ENCODE data around the gene FEN1. TPM values are rescaled to one million over a fixed set of nuclear protein-coding genes. Genes with fewer than 3 reads are reported as not detected.

The FEN1 gene
- total RNA-seq, 1 donor from 2014 or later: 13.8 TPM

GRCh38 chr11:61785837-61786402 lies 6.8 kb upstream of the FEN1 start:
- H2AFZ ChIP-seq (ENCODE audit: low read depth, low read length): no peak overlapping the region
- DNase-seq (ENCODE audit: low read depth) (no peak), FAIRE-seq (no peak)
- Mint-ChIP-seq H3K27ac (ENCODE audit: unreplicated experiment) (no peak overlapping the region), H3K9me3 (ENCODE audit: unreplicated experiment) (no peaks in the 10 kb centered on the region), H3K4me3 (ENCODE audit: unreplicated experiment) (peak overlapping the region; percentile 45), H3K27me3 (ENCODE audit: low read depth, unreplicated experiment) (no peaks in the 10 kb centered on the region), H3K4me1 (ENCODE audit: low read depth, unreplicated experiment) (peaks cover 26% of the 10 kb centered on the region), H3K36me3 (ENCODE audit: low read depth, unreplicated experiment) (peaks cover 24% of the 10 kb centered on the region)
- H3K4me2 ChIP-seq (ENCODE audit: low read length): no peak overlapping the region
- H3K4me3 ChIP-seq (ENCODE audit: insufficient read depth, low read depth, low read length): no peak overlapping the region
- no peak overlapping the region for H3K27ac ChIP-seq (ENCODE audit: low read depth, low read length)
- H3K36me3 ChIP-seq (ENCODE audit: insufficient read depth, low read length): peaks cover 24% of the 10 kb centered on the region
- H3K79me2 ChIP-seq (ENCODE audit: insufficient read depth, low read length): peaks cover 17% of the 10 kb centered on the region
- H3K4me1 ChIP-seq (ENCODE audit: insufficient read depth, low read length): peaks cover 16% of the 10 kb centered on the region
- H3K27me3 ChIP-seq (ENCODE audit: insufficient read depth, low read length): no peaks in the 10 kb centered on the region
- no peak for TF ChIP-seq EZH2 (IDR thresholded peaks at IDR 0.05; ENCODE audit: insufficient read depth, low read length)
- TF ChIP-seq, protein P1, sequence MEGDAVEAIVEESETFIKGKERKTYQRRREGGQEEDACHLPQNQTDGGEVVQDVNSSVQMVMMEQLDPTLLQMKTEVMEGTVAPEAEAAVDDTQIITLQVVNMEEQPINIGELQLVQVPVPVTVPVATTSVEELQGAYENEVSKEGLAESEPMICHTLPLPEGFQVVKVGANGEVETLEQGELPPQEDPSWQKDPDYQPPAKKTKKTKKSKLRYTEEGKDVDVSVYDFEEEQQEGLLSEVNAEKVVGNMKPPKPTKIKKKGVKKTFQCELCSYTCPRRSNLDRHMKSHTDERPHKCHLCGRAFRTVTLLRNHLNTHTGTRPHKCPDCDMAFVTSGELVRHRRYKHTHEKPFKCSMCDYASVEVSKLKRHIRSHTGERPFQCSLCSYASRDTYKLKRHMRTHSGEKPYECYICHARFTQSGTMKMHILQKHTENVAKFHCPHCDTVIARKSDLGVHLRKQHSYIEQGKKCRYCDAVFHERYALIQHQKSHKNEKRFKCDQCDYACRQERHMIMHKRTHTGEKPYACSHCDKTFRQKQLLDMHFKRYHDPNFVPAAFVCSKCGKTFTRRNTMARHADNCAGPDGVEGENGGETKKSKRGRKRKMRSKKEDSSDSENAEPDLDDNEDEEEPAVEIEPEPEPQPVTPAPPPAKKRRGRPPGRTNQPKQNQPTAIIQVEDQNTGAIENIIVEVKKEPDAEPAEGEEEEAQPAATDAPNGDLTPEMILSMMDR (IDR thresholded peaks at IDR 0.05; ENCODE audit: insufficient read depth, low read depth, low read length): no peak
- no peaks in the 10 kb centered on the region for H3K9me3 ChIP-seq (ENCODE audit: insufficient read depth, low read depth, low read length)
- no peak overlapping the region for H3K9ac ChIP-seq (ENCODE audit: low read length)
- peaks cover 35% of the 10 kb centered on the region for H4K20me1 ChIP-seq (ENCODE audit: insufficient read depth, low read length)

DNA sequence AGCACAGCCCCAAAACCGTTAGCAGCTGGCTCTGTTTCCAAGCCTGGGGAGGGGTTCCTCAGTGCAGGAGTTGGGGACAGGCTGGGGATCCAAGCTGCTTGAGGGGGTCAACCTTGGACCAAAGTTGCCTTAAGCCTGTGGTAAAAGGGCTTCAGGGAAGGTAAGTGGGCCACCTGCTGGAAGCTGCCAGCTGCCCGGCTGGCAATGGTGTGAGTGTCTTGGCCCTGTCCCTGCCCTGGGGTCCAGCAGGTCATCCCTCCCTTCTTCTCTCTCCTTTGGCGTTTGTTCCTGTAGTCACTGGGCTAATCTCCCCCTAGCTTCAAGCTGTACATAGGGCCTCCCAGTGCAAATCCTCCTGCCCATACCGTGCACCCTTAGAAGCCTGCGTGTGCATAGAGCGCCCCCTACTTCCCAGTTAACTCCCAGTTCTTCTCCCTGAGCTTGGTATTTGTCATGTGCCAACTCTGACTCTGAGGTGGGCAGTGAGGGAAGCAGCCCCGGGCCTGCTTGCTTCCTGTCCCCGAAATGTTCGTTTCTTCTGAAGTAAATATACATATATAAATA lies 4.7 kb upstream of the FEN1 start:
- Mint-ChIP-seq H3K9me3 (ENCODE audit: unreplicated experiment) (no peaks in the 10 kb centered on the region), H3K36me3 (ENCODE audit: low read depth, unreplicated experiment) (peaks cover 24% of the 10 kb centered on the region), H3K4me1 (ENCODE audit: low read depth, unreplicated experiment) (peaks cover 22% of the 10 kb centered on the region), H3K27me3 (ENCODE audit: low read depth, unreplicated experiment) (no peaks in the 10 kb centered on the region), H3K27ac (ENCODE audit: unreplicated experiment) (peak overlapping the region; percentile 26), H3K4me3 (ENCODE audit: unreplicated experiment) (no peak overlapping the region)
- Histone ChIP-seq H3K27me3 (ENCODE audit: insufficient read depth, low read length) (no peaks in the 10 kb centered on the region), H3K4me3 (ENCODE audit: insufficient read depth, low read depth, low read length) (no peak overlapping the region), H3K9ac (ENCODE audit: low read length) (no peak overlapping the region), H3K79me2 (ENCODE audit: insufficient read depth, low read length) (peaks cover 37% of the 10 kb centered on the region), H4K20me1 (ENCODE audit: insufficient read depth, low read length) (peaks cover 26% of the 10 kb centered on the region), H3K9me3 (ENCODE audit: insufficient read depth, low read depth, low read length) (no peaks in the 10 kb centered on the region), H2AFZ (ENCODE audit: low read depth, low read length) (no peak overlapping the region), H3K27ac (ENCODE audit: low read depth, low read length) (no peak overlapping the region), H3K4me2 (ENCODE audit: low read length) (no peak overlapping the region), H3K4me1 (ENCODE audit: insufficient read depth, low read length) (peaks cover 22% of the 10 kb centered on the region), H3K36me3 (ENCODE audit: insufficient read depth, low read length) (peaks cover 24% of the 10 kb centered on the region)
- DNase-seq (ENCODE audit: low read depth) (peak; percentile 26), FAIRE-seq (no peak)
- TF ChIP-seq EZH2 (IDR thresholded peaks at IDR 0.05; ENCODE audit: insufficient read depth, low read length): no peak
- TF ChIP-seq, protein P1 (IDR thresholded peaks at IDR 0.05; ENCODE audit: insufficient read depth, low read depth, low read length): peak; percentile 59

GRCh38 chr11:61791737-61792309 lies 888 bp upstream of the FEN1 start:
- H3K9ac ChIP-seq (ENCODE audit: low read length): peak overlapping the region; percentile 99
- H3K27me3 Mint-ChIP-seq (ENCODE audit: low read depth, unreplicated experiment): no peaks in the 10 kb centered on the region
- peaks cover 18% of the 10 kb centered on the region for H3K36me3 ChIP-seq (ENCODE audit: insufficient read depth, low read length)
- H3K4me1 Mint-ChIP-seq (ENCODE audit: low read depth, unreplicated experiment): peaks cover 8% of the 10 kb centered on the region
- peaks cover 74% of the 10 kb centered on the region for H3K79me2 ChIP-seq (ENCODE audit: insufficient read depth, low read length)
- peaks cover 13% of the 10 kb centered on the region for H3K36me3 Mint-ChIP-seq (ENCODE audit: low read depth, unreplicated experiment)
- H3K4me3 ChIP-seq (ENCODE audit: insufficient read depth, low read depth, low read length): peak overlapping the region; percentile 88
- no peaks in the 10 kb centered on the region for H3K27me3 ChIP-seq (ENCODE audit: insufficient read depth, low read length)
- H3K27ac ChIP-seq (ENCODE audit: low read depth, low read length): peak overlapping the region; percentile 100
- H3K4me2 ChIP-seq (ENCODE audit: low read length): peak overlapping the region; percentile 94
- H2AFZ ChIP-seq (ENCODE audit: low read depth, low read length): peak overlapping the region; percentile 96
- H3K27ac Mint-ChIP-seq (ENCODE audit: unreplicated experiment): peak overlapping the region; percentile 99
- TF ChIP-seq, protein P1 (IDR thresholded peaks at IDR 0.05; ENCODE audit: insufficient read depth, low read depth, low read length): no peak
- TF ChIP-seq EZH2 (IDR thresholded peaks at IDR 0.05; ENCODE audit: insufficient read depth, low read length): no peak
- H3K4me1 ChIP-seq (ENCODE audit: insufficient read depth, low read length): peaks cover 6% of the 10 kb centered on the region
- FAIRE-seq (no peak), DNase-seq (ENCODE audit: low read depth) (peak; percentile 86)
- no peaks in the 10 kb centered on the region for H3K9me3 Mint-ChIP-seq (ENCODE audit: unreplicated experiment)
- H4K20me1 ChIP-seq (ENCODE audit: insufficient read depth, low read length): peaks cover 17% of the 10 kb centered on the region
- no peaks in the 10 kb centered on the region for H3K9me3 ChIP-seq (ENCODE audit: insufficient read depth, low read depth, low read length)
- H3K4me3 Mint-ChIP-seq (ENCODE audit: unreplicated experiment): peak overlapping the region; percentile 94
